GM20000 (cell line): Measurements from ENCODE around the gene AP5Z1.

Experiments used
- DNase-seq: peaks from one replicate; pipeline ENCODE4 v3.0.0; 2012; ENCODE audit warnings: low spot score
- CTCF ChIP-seq: IDR thresholded peaks from 2 replicates; pipeline ENCODE4 v1.5.1; 2012; ENCODE audit warnings: mild to moderate bottlenecking, control low read depth; ENCODE audit errors: extremely low read depth, missing control alignments

The AP5Z1 gene

DNA sequence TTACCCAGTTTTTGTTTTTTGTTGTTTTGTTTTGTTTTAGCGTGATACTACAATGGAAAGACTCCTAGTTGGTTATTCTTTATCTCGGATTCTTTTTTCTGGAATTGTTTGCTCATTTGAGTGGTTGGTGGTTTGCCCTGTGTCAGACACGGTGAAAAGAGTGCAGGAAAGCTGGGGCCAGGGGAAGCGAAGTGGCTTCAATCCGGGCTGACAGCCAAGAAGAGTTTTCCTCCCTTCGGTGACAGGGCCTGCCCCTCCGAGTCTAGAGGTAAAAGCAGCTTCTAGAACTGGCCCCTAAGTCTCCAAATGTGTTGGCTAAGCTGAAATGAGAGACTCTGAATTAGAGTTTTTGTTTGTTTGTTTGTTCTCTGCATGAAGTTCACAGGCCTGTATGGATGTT lies 5.7 kb upstream of the AP5Z1 start:
- TF ChIP-seq CTCF: no peak

DNA sequence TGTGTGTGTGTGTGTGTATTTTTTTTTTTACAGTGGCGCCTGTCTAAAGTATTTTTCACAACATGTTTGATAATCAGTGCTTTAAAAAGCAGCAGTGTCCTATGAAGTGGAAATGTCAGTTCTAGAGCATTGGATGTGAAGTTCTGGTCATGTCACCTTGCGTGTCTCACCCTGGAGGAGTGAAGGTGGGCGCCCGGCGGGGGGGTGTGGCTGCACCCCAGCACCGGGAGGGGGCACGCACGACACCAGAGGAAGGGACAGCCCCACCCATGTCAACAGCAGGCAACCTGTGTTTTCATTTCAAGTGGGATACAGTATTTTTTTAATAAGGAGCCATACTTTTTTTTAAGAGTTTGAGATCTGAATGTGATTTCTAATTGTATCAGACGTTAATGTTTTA lies 4.5 kb upstream of the AP5Z1 start:
- DNase-seq: no peak
- no peak for TF ChIP-seq CTCF

More for the DNA sequence above, 5.7 kb upstream of the AP5Z1 start:
- DNase-seq: no peak

DNA sequence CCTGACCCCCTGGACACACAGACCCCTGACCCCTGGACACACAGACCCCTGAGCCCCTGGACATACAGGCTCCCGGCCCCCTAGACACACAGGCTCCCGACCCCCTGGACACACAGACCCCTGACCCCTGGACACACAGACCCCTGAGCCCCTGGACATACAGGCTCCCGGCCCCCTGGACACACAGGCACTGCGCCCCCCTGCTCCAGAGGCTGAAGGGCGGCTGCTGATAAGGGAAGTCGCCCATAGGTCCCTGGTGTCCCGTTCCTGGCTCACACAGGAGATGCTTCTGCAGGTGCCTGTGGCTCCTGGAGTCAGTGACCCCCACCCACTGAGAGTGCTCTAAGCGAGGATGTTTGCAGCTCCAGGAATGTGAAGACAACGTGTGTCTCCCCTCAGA lies 3.7 kb upstream of the AP5Z1 start:
- no peak for DNase-seq
- no peak for TF ChIP-seq CTCF

DNA sequence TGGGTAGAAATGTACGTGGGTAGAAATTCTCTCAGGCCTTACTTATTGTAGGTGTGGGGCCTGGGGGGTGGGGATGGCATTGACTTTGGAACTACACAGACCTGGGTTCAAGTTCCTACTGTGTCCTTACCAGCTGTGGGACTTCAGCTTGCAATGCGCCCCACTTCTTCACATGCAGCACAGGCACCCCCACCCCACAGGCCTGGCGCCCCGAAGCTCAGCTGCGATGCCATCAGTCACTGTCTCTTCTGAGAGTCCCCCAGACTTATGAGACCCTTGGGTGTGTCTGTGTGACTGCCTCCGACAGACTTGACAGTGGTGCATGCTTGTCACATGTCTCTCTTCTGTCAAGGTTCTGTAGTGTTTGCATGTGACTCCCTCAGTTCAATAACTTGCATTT lies 3.1 kb upstream of the AP5Z1 start:
- no peak for TF ChIP-seq CTCF
- DNase-seq: no peak

GRCh38 chr7:4774007-4774406 lies 1.4 kb upstream of the AP5Z1 start:
- TF ChIP-seq CTCF: no peak
- DNase-seq: no peak

DNA sequence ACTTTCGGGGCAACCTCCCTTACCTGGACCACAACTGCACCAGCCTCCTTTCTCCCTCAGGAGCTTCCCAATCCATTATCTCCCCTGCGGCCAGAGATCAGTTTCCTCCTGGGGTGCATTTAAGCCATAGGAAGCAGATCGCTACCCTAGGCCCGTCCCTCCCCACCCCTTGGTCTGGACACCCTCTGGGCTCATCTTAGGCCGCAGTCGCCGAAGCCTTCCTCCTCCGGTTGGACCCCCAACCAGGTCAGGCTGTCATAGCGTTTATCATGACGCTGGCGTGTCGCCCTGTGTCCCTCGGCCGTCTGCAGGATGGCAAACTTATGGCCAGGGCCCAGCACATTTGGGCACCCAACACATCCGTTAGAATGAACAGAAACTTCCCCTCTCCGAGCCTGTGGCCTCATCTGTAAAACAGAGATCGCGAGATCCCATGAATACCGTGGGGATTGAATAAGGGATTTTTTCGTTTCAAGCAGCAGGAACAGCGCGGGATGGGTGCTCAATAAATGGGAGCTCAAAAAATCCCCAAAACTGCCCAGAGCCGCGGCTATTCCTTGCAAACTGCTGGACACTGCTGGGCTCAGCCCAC lies 669 bp upstream of the AP5Z1 start:
- no peak for DNase-seq
- no peak for TF ChIP-seq CTCF

GRCh38 chr7:4775848-4776623 lies 613 bp downstream of the AP5Z1 start:
- DNase-seq: no peak
- no peak for TF ChIP-seq CTCF
